ENCODE results near the gene SSTR5. TPM values are rescaled to one million over a fixed set of nuclear protein-coding genes. Genes with fewer than 3 reads are reported as not detected.

Gene SSTR5
- total and polyA plus RNA-seq, 2 of the 4 experiments (the other 2 are of a cell fraction) = not detected

DNA sequence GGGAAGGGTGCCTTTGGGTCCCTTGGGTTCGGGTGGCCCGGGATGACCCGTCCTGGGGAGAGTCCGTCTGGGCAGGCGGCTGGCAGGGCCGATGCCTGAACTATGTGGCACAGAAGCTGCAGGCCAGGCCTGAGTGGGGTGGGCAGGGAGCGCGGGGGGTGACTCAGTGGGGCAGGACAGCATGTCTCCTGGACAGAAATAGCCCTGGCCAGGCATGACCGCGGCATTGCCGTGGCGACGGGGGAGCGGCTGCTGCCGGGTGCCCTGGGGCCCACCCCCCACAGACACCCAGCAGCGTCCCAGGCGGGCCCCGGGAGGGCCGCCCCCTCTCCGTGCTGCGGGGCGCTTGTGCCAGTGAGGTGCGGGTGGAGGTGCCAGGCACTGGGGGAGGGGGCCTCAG is 25.3 kb downstream of the SSTR5 start:
- CTCF ChIA-PET = no interaction called here
- BruUV-seq (replicated peaks) = no TSS peak
- Histone ChIP-seq H3K79me1 (ENCODE audit: low read depth in 1 of 2, low read length in 2 of 2) (no peaks in the 10 kb centered on the region), H3K4me3 (ENCODE audit: insufficient read depth, low read depth, low read length) (no peak overlapping the region), H3K4me1 (ENCODE audit: control insufficient read depth, insufficient read depth, low read length) (no peaks in the 10 kb centered on the region), H3K27me3 (ENCODE audit: control insufficient read depth, insufficient read depth, low read length) (peaks cover 7% of the 10 kb centered on the region; the same call in 1 of the 2 replicates), H2AFZ (replicated peaks; ENCODE audit: low read length, poor library complexity) (no peak overlapping the region), H2BK5ac (ENCODE audit: low read depth, low read length, poor library complexity, severe bottlenecking) (no peak overlapping the region), H2AK9ac (replicated peaks; ENCODE audit: low read depth, low read length, poor library complexity) (no peak overlapping the region), H4K91ac (ENCODE audit: insufficient read depth, low read depth, low read length) (no peak overlapping the region), H3K14ac (replicated peaks; ENCODE audit: low read depth, low read length) (no peak overlapping the region), H3K9me3 (ENCODE audit: control insufficient read depth, insufficient read depth, low read length) (no peaks in the 10 kb centered on the region), H4K20me1 (ENCODE audit: insufficient read depth, low read length) (no peaks in the 10 kb centered on the region), H2BK15ac (ENCODE audit: low read depth, low read length) (no peak overlapping the region), H4K5ac (ENCODE audit: low read depth, low read length) (no peak overlapping the region), H3K56ac (ENCODE audit: extremely low read depth, insufficient read depth, low read length) (no peak overlapping the region), H3K27ac (ENCODE audit: insufficient read depth, low read length) (no peak overlapping the region), H2BK120ac (ENCODE audit: low read depth, low read length) (no peak overlapping the region), H4K8ac (ENCODE audit: low read depth in 2 of 2, low read length in 2 of 2) (no peak overlapping the region), H3K9ac (ENCODE audit: low read depth, low read length) (no peak overlapping the region), H3K23ac (ENCODE audit: low read depth, low read length) (no peak overlapping the region), H3K4me2 (ENCODE audit: low read depth, low read length) (no peak overlapping the region), H3K18ac (ENCODE audit: low read depth, low read length) (no peak overlapping the region), H3K36me3 (ENCODE audit: control insufficient read depth, insufficient read depth, low read length) (no peaks in the 10 kb centered on the region), H3K9me1 (ENCODE audit: insufficient read depth, low read length) (no peaks in the 10 kb centered on the region), H2BK20ac (ENCODE audit: low read depth, low read length) (no peak overlapping the region), H3K4ac (ENCODE audit: low read depth, low read length) (no peak overlapping the region), H2AK5ac (ENCODE audit: low read depth, low read length) (no peak overlapping the region)
- intact Hi-C loops (cut with micrococcal nuclease) = no loop called here
- no peak for DNase-seq
- POLR2A ChIA-PET (ENCODE audit: unreplicated experiment) = no interaction called here
- in situ Hi-C loops (cut with MboI; ENCODE audit: low sequenced_read_pairs) = no loop called here
- ATAC-seq (ENCODE audit: low read depth) = no peak
- WGBS, 2 experiments (ENCODE audit: extremely low coverage in 2 of 2, insufficient read length in 1 of 2) = 68% methylated on average over 4 of the region's 23 CpGs; no CpG with 5 or more reads in 1 of the 2 experiments
- dilution Hi-C loops (cut with HindIII; ENCODE audit: low sequenced_read_pairs, unreplicated experiment) = no loop called here
- TF ChIP-seq POLR2A (IDR thresholded peaks at IDR 0.05; ENCODE audit: low read depth, low read length) (no peak), RFX5 (IDR thresholded peaks at IDR 0.05; ENCODE audit: low read depth, low read length) (no peak), ELK1 (IDR thresholded peaks at IDR 0.05; ENCODE audit: borderline replicate concordance, low read depth, low read length) (no peak)

Measured in IMR-90 (cell line).